Endothelial cell (in vitro differentiated cells): ENCODE measurements around the gene SIDT2. TPM values are rescaled to one million over a fixed set of nuclear protein-coding genes. Genes with fewer than 3 reads are reported as not detected.

Experiments
- DNase-seq: peaks from one replicate; pipeline ENCODE4 v3.0.0; 2021; ENCODE audit warnings: low spot score
- H3K27ac Mint-ChIP-seq: one replicate; pipeline ENCODE4 v1.8.0; 2021; ENCODE audit warnings: mixed read lengths, inconsistent platforms; ENCODE audit not compliant: unreplicated experiment
- H3K27me3 Mint-ChIP-seq: one replicate; pipeline ENCODE4 v1.8.0; 2021; ENCODE audit warnings: mild to moderate bottlenecking, moderate library complexity, mixed read lengths, inconsistent platforms; ENCODE audit not compliant: unreplicated experiment
- H3K36me3 Mint-ChIP-seq: one replicate; pipeline ENCODE4 v1.8.0; 2021; ENCODE audit warnings: mild to moderate bottlenecking, low read depth, mixed read lengths, inconsistent platforms; ENCODE audit not compliant: unreplicated experiment
- H3K4me1 Mint-ChIP-seq: one replicate; pipeline ENCODE4 v1.8.0; 2021; ENCODE audit warnings: mild to moderate bottlenecking, mixed read lengths, inconsistent platforms; ENCODE audit not compliant: unreplicated experiment
- H3K4me3 Mint-ChIP-seq: one replicate; pipeline ENCODE4 v1.8.0; 2021; ENCODE audit warnings: mild to moderate bottlenecking, mixed read lengths, inconsistent platforms; ENCODE audit not compliant: unreplicated experiment
- H3K9me3 Mint-ChIP-seq: one replicate; pipeline ENCODE4 v1.8.0; 2021; ENCODE audit warnings: mixed read lengths, inconsistent platforms; ENCODE audit not compliant: unreplicated experiment
- total RNA-seq: library from RNA; stranded (reverse); fragmentation: NEBNext Ultra II Directional; extraction: Animal tissue kit (Norgen Biotek cat#: 25700); gene quantifications from one replicate; pipeline ENCODE4 v1.2.1, GENCODE V29; 2021; ENCODE audit not compliant: unreplicated experiment
- TF ChIP-seq, protein P1 (sequence below): fragments of 200-600 bp; sonication (generic); IDR thresholded peaks from one replicate; pipeline ENCODE4 v1.5.0; 2021; ENCODE audit warnings: antibody characterized with exemption; ENCODE audit not compliant: unreplicated experiment

SIDT2 gene
- total RNA-seq, 1 donor from 2014 or later, result 41.3 TPM

DNA sequence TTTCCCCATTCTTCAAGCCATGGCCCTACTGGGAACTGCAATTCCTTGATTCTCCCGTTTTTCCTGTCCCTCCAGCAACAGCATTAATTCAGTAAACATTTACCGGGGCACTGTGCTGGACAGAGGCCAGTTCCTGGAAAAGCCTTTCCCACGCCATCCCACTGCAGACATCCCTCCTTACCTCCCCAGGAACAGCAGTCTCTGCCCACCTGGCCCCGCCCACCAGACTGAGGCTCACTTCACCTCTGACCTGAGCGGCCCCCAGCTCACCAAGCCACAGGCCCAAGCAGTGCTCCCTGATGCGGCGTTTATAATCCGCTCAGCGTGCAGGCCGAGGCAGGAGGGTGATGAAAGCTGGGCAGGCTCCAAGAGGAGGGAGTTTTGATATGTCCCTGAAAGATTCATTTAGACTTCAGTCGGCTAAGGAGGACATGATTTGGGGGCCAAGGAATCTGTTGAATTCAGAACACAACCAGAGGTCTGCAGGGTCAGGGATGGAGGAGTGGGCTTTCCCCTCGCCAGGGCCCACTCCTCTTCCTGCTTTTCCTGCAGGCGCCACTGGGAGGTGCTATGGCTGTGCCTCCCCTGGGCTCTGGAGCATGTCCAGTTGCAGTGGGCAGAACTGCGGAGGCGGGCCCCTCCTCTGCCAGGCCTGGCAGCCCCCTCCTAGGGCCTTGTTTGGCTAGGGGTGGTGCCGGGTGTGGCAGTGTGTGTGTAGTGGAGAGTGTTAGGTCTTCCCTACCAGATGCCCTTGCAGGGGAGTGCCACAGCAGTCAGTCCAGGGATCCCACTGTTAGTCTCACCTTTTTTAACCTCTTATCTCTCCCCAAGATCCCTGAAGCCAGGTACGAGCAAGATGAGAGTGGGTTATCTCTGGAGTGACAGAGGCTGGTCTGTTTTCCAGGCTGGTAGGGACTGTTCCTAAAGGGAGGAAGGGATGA lies 19.2 kb downstream of the SIDT2 start:
- Mint-ChIP-seq H3K9me3 (no peaks in the 10 kb centered on the region), H3K4me1 (peaks cover 15% of the 10 kb centered on the region), H3K27ac (no peak overlapping the region), H3K36me3 (peaks cover 22% of the 10 kb centered on the region), H3K27me3 (peaks cover 21% of the 10 kb centered on the region), H3K4me3 (peak overlapping the region; percentile 65)
- TF ChIP-seq, protein P1, sequence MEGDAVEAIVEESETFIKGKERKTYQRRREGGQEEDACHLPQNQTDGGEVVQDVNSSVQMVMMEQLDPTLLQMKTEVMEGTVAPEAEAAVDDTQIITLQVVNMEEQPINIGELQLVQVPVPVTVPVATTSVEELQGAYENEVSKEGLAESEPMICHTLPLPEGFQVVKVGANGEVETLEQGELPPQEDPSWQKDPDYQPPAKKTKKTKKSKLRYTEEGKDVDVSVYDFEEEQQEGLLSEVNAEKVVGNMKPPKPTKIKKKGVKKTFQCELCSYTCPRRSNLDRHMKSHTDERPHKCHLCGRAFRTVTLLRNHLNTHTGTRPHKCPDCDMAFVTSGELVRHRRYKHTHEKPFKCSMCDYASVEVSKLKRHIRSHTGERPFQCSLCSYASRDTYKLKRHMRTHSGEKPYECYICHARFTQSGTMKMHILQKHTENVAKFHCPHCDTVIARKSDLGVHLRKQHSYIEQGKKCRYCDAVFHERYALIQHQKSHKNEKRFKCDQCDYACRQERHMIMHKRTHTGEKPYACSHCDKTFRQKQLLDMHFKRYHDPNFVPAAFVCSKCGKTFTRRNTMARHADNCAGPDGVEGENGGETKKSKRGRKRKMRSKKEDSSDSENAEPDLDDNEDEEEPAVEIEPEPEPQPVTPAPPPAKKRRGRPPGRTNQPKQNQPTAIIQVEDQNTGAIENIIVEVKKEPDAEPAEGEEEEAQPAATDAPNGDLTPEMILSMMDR, result peak; percentile 44
- DNase-seq, result peak; percentile 69

DNA sequence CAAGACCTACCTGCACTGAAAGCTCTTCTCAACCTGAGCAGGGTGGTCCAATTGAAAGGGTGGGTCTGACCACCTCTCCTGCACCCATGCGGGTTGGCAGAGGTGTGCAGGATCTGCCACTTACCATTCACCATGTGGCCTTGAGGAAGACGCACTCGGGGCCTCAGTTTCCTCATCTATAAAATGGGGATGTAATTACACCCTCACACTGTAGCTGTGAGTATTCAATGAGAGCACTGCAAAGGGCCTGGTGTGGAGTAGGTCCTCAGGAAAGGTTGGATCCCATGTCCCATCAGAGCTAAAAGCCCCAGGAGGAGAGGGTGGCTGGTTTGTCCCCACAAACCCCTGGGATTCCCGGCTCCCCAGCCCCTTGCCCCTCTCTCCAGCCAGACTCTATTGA lies 20.1 kb downstream of the SIDT2 start:
- peaks cover 19% of the 10 kb centered on the region for H3K36me3 Mint-ChIP-seq
- TF ChIP-seq, protein P1, result no peak
- H3K27me3 Mint-ChIP-seq, result peaks cover 20% of the 10 kb centered on the region
- peak overlapping the region; percentile 37 for H3K4me3 Mint-ChIP-seq
- H3K4me1 Mint-ChIP-seq, result peaks cover 11% of the 10 kb centered on the region
- no peaks in the 10 kb centered on the region for H3K9me3 Mint-ChIP-seq
- DNase-seq, result no peak
- peak overlapping the region; percentile 30 for H3K27ac Mint-ChIP-seq

DNA sequence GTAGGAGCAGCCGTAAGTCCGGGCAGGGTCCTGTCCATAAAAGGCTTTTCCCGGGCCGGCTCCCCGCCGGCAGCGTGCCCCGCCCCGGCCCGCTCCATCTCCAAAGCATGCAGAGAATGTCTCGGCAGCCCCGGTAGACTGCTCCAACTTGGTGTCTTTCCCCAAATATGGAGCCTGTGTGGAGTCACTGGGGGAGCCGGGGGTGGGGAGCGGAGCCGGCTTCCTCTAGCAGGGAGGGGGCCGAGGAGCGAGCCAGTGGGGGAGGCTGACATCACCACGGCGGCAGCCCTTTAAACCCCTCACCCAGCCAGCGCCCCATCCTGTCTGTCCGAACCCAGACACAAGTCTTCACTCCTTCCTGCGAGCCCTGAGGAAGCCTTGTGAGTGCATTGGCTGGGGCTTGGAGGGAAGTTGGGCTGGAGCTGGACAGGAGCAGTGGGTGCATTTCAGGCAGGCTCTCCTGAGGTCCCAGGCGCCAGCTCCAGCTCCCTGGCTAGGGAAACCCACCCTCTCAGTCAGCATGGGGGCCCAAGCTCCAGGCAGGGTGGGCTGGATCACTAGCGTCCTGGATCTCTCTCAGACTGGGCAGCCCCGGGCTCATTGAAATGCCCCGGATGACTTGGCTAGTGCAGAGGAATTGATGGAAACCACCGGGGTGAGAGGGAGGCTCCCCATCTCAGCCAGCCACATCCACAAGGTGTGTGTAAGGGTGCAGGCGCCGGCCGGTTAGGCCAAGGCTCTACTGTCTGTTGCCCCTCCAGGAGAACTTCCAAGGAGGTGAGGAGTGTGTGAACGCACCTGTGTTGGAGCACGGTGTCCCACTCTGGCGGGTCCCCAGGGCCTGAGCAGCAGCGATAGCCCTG lies 20.7 kb downstream of the SIDT2 start, which contains the start of gene TAGLN:
TAGLN (plus strand) TSS at position 318 of the 863 bp plus-strand sequence. CDS start 3,644 bp downstream, outside the sequence.
- TF ChIP-seq, protein P1, result no peak
- Mint-ChIP-seq H3K27me3 (peaks cover 24% of the 10 kb centered on the region), H3K9me3 (no peaks in the 10 kb centered on the region), H3K4me1 (peaks cover 11% of the 10 kb centered on the region), H3K36me3 (peaks cover 19% of the 10 kb centered on the region), H3K4me3 (peak within 1 kb of the TSS; percentile 37), H3K27ac (peak within 1 kb of the TSS; percentile 30)
- DNase-seq, result peak; percentile 48

DNA sequence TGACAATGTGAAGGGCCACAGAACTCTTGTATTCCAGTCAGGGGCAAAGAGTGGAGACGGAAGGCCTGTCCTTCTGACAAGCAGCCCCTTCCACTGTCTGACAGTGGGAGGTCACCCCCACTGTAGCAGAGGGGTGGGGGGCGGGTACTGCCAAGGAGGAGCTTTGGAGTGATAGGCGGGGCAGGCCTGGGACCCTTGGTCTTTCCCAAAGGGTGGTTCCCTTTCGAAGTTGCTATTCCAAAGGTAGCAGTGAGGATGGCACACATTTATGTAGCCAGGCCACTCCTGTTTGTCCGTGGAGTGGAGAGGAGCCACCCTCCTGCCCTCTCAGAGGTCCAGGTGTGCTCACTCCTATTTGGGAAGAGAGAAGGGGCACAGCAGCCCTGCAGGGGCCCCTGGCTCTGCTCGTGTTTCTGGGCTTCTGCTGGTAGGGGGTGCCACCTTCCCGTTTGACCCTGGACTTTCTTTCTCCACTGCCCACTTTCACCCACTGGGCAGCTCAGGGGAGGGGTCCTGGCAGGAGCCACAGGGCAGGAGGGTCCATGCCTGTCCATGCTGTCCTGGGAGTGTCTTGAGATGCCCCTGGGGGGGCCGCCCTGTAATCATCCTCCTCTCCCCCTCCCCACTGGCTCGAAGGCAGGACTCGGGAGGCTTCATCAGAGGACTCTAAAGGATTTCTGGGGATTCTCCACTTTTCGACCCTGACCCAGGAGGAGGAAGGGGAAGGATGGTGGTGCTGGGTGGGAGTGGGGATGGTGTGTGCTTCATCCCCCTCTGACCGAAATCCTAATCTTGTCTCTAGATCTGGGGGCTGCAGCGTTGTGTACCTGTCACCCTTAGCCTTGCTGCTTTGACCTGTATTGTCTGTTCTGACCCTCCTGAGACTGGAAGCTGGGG lies 21.6 kb downstream of the SIDT2 start:
- no peak overlapping the region for H3K4me3 Mint-ChIP-seq
- no peak overlapping the region for H3K27ac Mint-ChIP-seq
- H3K4me1 Mint-ChIP-seq, result peaks cover 11% of the 10 kb centered on the region
- peaks cover 19% of the 10 kb centered on the region for H3K27me3 Mint-ChIP-seq
- no peaks in the 10 kb centered on the region for H3K9me3 Mint-ChIP-seq
- TF ChIP-seq, protein P1, result no peak
- H3K36me3 Mint-ChIP-seq, result peaks cover 18% of the 10 kb centered on the region
- no peak for DNase-seq
